ENCODE data around the gene ODR4.
"Not testable (repeated sequence)": the region's sequence is repeated elsewhere in the genome, so short reads cannot be mapped to it uniquely, and the experiment has no call there.

The ODR4 gene

DNA sequence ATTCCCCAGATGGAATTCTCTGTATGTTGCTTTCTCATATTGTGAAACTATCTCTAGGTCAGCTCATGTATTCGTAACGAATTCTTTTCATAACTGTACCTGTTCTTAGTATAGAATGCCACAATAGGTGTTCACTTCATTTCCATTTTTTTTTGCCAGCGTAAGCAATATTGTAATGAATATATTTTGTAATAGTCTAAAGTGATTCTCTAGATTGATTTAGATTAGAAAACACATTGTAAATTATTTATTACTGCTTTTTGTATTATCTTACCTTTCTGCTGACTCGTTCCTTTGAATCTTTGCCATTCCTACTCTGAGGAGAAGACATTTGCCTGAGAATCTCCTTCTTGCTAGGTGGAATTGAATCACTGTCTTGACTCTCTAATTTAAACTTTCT is 70.5 kb downstream of the ODR4 start:
- Histone ChIP-seq H3K4me3 (IDR thresholded peaks at IDR 0.05; ENCODE audit: insufficient read depth, low read depth, low read length) (no peak overlapping the region), H4K20me1 (ENCODE audit: insufficient read depth) (no peaks in the 10 kb centered on the region), H3K4me1 (ENCODE audit: low read depth, poor library complexity, severe bottlenecking) (no peaks in the 10 kb centered on the region), H3K27ac (no peak overlapping the region), H2AFZ (ENCODE audit: low read depth) (no peak overlapping the region), H3K27me3 (ENCODE audit: insufficient read depth, low read depth) (no peaks in the 10 kb centered on the region), H3K36me3 (ENCODE audit: insufficient read depth) (no peaks in the 10 kb centered on the region), H3K9ac (no peak overlapping the region), H3K4me2 (no peak overlapping the region), H3K79me2 (ENCODE audit: insufficient read depth, low read depth) (no peaks in the 10 kb centered on the region)
- TF ChIP-seq, protein P1, sequence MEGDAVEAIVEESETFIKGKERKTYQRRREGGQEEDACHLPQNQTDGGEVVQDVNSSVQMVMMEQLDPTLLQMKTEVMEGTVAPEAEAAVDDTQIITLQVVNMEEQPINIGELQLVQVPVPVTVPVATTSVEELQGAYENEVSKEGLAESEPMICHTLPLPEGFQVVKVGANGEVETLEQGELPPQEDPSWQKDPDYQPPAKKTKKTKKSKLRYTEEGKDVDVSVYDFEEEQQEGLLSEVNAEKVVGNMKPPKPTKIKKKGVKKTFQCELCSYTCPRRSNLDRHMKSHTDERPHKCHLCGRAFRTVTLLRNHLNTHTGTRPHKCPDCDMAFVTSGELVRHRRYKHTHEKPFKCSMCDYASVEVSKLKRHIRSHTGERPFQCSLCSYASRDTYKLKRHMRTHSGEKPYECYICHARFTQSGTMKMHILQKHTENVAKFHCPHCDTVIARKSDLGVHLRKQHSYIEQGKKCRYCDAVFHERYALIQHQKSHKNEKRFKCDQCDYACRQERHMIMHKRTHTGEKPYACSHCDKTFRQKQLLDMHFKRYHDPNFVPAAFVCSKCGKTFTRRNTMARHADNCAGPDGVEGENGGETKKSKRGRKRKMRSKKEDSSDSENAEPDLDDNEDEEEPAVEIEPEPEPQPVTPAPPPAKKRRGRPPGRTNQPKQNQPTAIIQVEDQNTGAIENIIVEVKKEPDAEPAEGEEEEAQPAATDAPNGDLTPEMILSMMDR (conservative IDR thresholded peaks at IDR 0.05; ENCODE audit: low read depth, low read length), result no peak

DNA sequence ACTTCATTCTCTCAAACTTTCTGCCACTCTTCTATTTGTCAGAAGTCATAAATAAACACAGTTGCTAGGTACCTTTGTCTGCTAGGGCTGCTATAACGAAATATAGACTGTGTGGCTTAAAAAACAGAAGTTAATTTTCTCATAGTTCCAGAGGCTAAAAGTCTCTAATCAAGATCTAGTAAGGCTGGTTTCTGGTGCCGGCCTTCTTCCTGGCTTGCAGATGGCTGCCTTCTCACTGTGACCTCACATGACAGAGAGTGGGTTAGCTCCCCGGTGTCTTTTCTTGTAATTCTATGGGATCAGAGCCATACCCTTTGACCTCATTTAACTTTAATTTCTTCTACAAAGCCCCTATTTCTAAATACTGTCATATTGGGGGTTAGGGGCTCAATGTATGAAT is 79.3 kb downstream of the ODR4 start:
- Histone ChIP-seq H3K4me2 (no peak overlapping the region), H3K4me1 (ENCODE audit: low read depth, poor library complexity, severe bottlenecking) (no peaks in the 10 kb centered on the region), H3K27ac (no peak overlapping the region), H4K20me1 (ENCODE audit: insufficient read depth) (no peaks in the 10 kb centered on the region), H3K27me3 (ENCODE audit: insufficient read depth, low read depth) (no peaks in the 10 kb centered on the region), H3K4me3 (IDR thresholded peaks at IDR 0.05; ENCODE audit: insufficient read depth, low read depth, low read length) (no peak overlapping the region), H3K36me3 (ENCODE audit: insufficient read depth) (no peaks in the 10 kb centered on the region), H3K79me2 (ENCODE audit: insufficient read depth, low read depth) (no peaks in the 10 kb centered on the region), H3K9ac (no peak overlapping the region), H2AFZ (ENCODE audit: low read depth) (no peak overlapping the region)
- TF ChIP-seq, protein P1 (conservative IDR thresholded peaks at IDR 0.05; ENCODE audit: low read depth, low read length), result no peak

DNA sequence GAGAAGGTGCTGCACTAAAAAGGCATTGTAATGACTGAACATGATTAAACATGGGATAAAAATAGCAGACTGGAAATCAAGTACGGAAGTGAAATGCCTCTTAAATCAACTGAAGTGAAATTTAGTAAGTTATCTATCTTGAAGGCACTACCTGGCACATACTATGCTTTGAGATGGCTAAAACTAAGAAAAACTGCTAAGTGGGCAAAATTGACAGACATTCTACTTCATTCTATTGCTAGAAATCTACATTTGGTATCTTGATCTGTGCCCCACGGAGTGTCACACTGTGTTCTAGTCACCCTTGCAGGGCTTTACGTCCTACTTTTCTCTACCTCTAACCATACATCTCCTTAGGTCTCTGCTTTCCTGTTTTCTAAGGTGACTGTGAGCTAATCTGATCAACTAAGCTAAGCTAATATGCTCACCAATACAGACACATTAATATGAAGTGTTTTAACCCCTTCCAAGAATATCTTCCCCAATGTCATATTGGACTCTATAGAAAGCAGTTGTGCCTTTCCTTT is 81.2 kb downstream of the ODR4 start:
- Histone ChIP-seq H3K27me3 (ENCODE audit: insufficient read depth, low read depth) (no peaks in the 10 kb centered on the region), H3K4me1 (ENCODE audit: low read depth, poor library complexity, severe bottlenecking) (peaks cover under 1% of the 10 kb centered on the region), H3K4me3 (IDR thresholded peaks at IDR 0.05; ENCODE audit: insufficient read depth, low read depth, low read length) (no peak overlapping the region), H3K27ac (no peak overlapping the region), H3K79me2 (ENCODE audit: insufficient read depth, low read depth) (no peaks in the 10 kb centered on the region), H3K4me2 (no peak overlapping the region), H3K9ac (no peak overlapping the region), H3K36me3 (ENCODE audit: insufficient read depth) (no peaks in the 10 kb centered on the region), H4K20me1 (ENCODE audit: insufficient read depth) (no peaks in the 10 kb centered on the region), H2AFZ (ENCODE audit: low read depth) (no peak overlapping the region)
- TF ChIP-seq, protein P1 (conservative IDR thresholded peaks at IDR 0.05; ENCODE audit: low read depth, low read length), result no peak

GRCh38 chr1:186459161-186459560 is 83.5 kb downstream of the ODR4 start:
- H3K27me3 ChIP-seq (ENCODE audit: insufficient read depth, low read depth); H3K4me1 ChIP-seq (ENCODE audit: low read depth, poor library complexity, severe bottlenecking); H3K36me3 ChIP-seq (ENCODE audit: insufficient read depth); H2AFZ ChIP-seq (ENCODE audit: low read depth); H3K79me2 ChIP-seq (ENCODE audit: insufficient read depth, low read depth); H3K4me2 ChIP-seq; H4K20me1 ChIP-seq (ENCODE audit: insufficient read depth); H3K27ac ChIP-seq; H3K9ac ChIP-seq; H3K4me3 ChIP-seq (IDR thresholded peaks at IDR 0.05; ENCODE audit: insufficient read depth, low read depth, low read length): not testable (repeated sequence)

DNA sequence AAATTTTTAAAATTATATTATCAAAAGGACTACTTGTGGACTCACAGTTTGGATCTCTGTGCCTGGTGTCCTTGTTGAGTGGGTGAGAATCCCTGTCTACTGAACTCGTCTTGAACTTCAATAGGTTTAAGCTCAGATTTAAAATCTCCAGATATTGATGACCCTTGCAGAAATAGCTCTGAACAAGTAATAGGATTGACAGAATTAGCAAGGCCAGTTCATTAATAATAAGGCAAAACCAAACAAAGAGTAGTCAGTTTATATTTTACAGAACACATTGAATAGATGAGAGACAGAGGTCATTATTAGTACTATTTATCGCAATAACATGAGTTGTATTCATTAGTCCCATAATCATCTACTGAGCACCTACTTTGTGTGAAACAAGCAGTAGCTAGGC is 85.4 kb downstream of the ODR4 start, which contains the start of gene PDC:
Gene PDC (minus strand): TSS at position 101 of the 400 bp plus-strand sequence. CDS start 11,655 bp downstream, outside the sequence.
- no peaks in the 10 kb centered on the region for H3K36me3 ChIP-seq (ENCODE audit: insufficient read depth)
- H3K4me3 ChIP-seq (IDR thresholded peaks at IDR 0.05; ENCODE audit: insufficient read depth, low read depth, low read length), result no peak within 1 kb of the TSS
- H3K27me3 ChIP-seq (ENCODE audit: insufficient read depth, low read depth), result no peaks in the 10 kb centered on the region
- H4K20me1 ChIP-seq (ENCODE audit: insufficient read depth), result no peaks in the 10 kb centered on the region
- no peak within 1 kb of the TSS for H2AFZ ChIP-seq (ENCODE audit: low read depth)
- no peak within 1 kb of the TSS for H3K4me2 ChIP-seq
- peaks cover 10% of the 10 kb centered on the region for H3K4me1 ChIP-seq (ENCODE audit: low read depth, poor library complexity, severe bottlenecking)
- no peak within 1 kb of the TSS for H3K27ac ChIP-seq
- no peak within 1 kb of the TSS for H3K9ac ChIP-seq
- H3K79me2 ChIP-seq (ENCODE audit: insufficient read depth, low read depth), result no peaks in the 10 kb centered on the region
- TF ChIP-seq, protein P1 (conservative IDR thresholded peaks at IDR 0.05; ENCODE audit: low read depth, low read length), result no peak

All from KMS-11 (cell line).